Panc1 (cell line): ENCODE data around the gene COL11A1. TPM values are rescaled to one million over a fixed set of nuclear protein-coding genes. Genes with fewer than 3 reads are reported as not detected.
A peak's percentile ranks its signal among the peaks of the same experiment; 100 is the strongest.

ENCODE experiments used
- ATAC-seq: fragments of 200-7000 bp; cut with Tn5 transposase; 2 replicates; pipeline ENCODE4 v1.9.1; 2020; ENCODE audit warnings: mild to moderate bottlenecking, moderate library complexity
- Bru-seq: library from RNA; stranded (reverse); fragments of 400-500 nt; gene quantifications from one replicate; lab custom pipeline; 2021; lab: Mats Ljungman, UMichigan
- BruChase-seq, 2 experiments: library from RNA; stranded (reverse); fragments of 400-500 nt; gene quantifications; one replicate each; lab custom pipeline; 2021; lab: Mats Ljungman, UMichigan
- BruUV-seq: library from RNA; stranded (reverse); fragments of 400-500 nt; replicated peaks from 2 replicates; lab custom pipeline; 2021; lab: Mats Ljungman, UMichigan
- CTCF ChIA-PET: fragments of 300-600 bp; sonication (Branson Sonifier 250); formaldehyde crosslinking; loops from one replicate; lab custom pipeline; 2022; ENCODE audit warnings: antibody characterized with exemption; lab: Charles Lee
- POLR2A ChIA-PET: fragments of 300-600 bp; sonication (Branson Sonifier 250); formaldehyde crosslinking; loops from one replicate; lab custom pipeline; 2022; ENCODE audit warnings: antibody characterized with exemption; lab: Charles Lee
- DNase-seq: peaks from one replicate; pipeline ENCODE4 v3.0.0-alpha.2; 2010; ENCODE audit warnings: low read depth, low spot score
- H3K27ac ChIP-seq: 2 replicates; pipeline ENCODE4 v1.5.1; 2011; ENCODE audit warnings: mild to moderate bottlenecking, low read length, inconsistent platforms
- H3K27me3 ChIP-seq: fragments of 200-500 bp; sonication (Bioruptor generic); 2 replicates; pipeline ENCODE4 v1.6.0; 2014; ENCODE audit warnings: low read length, inconsistent platforms; ENCODE audit not compliant: control insufficient read depth, insufficient read depth
- H3K36me3 ChIP-seq: fragments of 200-500 bp; sonication (Bioruptor generic); 2 replicates; pipeline ENCODE4 v1.5.1; 2014; ENCODE audit warnings: inconsistent platforms, mild to moderate bottlenecking, low read length, moderate library complexity; ENCODE audit not compliant: control insufficient read depth, insufficient read depth
- H3K4me1 ChIP-seq: 2 replicates; pipeline ENCODE4 v1.5.1; 2011; ENCODE audit warnings: inconsistent platforms, mild to moderate bottlenecking, low read length, moderate library complexity; ENCODE audit not compliant: control insufficient read depth, insufficient read depth
- H3K4me3 ChIP-seq, 2 experiments: 2 replicates each; pipeline ENCODE4 v1.5.1; 2011 to 2012; ENCODE audit warnings: low read depth in 2 of 2, low read length in 2 of 2, mild to moderate bottlenecking in 2 of 2, inconsistent platforms in 1 of 2, moderate library complexity in 1 of 2
- H3K9me3 ChIP-seq: fragments of 200-500 bp; sonication (Bioruptor generic); 2 replicates; pipeline ENCODE4 v1.5.1; 2014; ENCODE audit warnings: low read depth, mild to moderate bottlenecking, inconsistent platforms, low read length, moderate library complexity; ENCODE audit not compliant: control insufficient read depth, insufficient read depth
- POLR2AphosphoS5 ChIP-seq: IDR thresholded peaks from 2 replicates; pipeline ENCODE4 v1.6.1; 2012; ENCODE audit warnings: mild to moderate bottlenecking, low read depth, low read length, moderate library complexity
- SIN3A ChIP-seq: IDR thresholded peaks from 2 replicates; pipeline ENCODE4 v1.6.1; 2012; ENCODE audit warnings: low read depth, mild to moderate bottlenecking, low read length, moderate library complexity, borderline replicate concordance; ENCODE audit not compliant: insufficient read depth
- TCF7L2 ChIP-seq: IDR thresholded peaks from 2 replicates; pipeline ENCODE4 v1.6.1; 2011; ENCODE audit warnings: mild to moderate bottlenecking, low read depth, low read length, inconsistent platforms
- in situ Hi-C: cut with HindIII; loops from 2 replicates; pipeline ENCODE4 v1.10.0; 2016; ENCODE audit warnings: low sequenced_read_pairs, low pct_unique_long_range_greater_than_20kb
- intact Hi-C: fragments of 100-400 bp; cut with micrococcal nuclease; formaldehyde crosslinking; loops from one replicate; pipeline ENCODE4 v1.10.0; 2022; ENCODE audit not compliant: unreplicated experiment
- long read RNA-seq: library from polyadenylated mRNA; unstranded; transcript quantifications from one replicate; pipeline ENCODE4 v2.0.0, GENCODE V29; 2021; ENCODE audit not compliant: unreplicated experiment
- polyA plus RNA-seq: library from polyadenylated mRNA; unstranded; fragments of >200 nt; gene quantifications from one replicate; pipeline ENCODE4 v1.2.1, GENCODE V29; 2012; ENCODE audit warnings: missing spikeins; ENCODE audit not compliant: insufficient read length
- total RNA-seq: library from RNA; stranded (reverse); gene quantifications from one replicate; pipeline ENCODE4 v1.2.1, GENCODE V29; 2021; ENCODE audit not compliant: unreplicated experiment
- TF ChIP-seq, protein P1 (sequence below), 2 experiments: IDR thresholded peaks; 2 replicates each; pipeline ENCODE4 v1.6.1; 2011 to 2012; ENCODE audit warnings: low read depth in 2 of 2, control low read depth in 1 of 2, low read length in 1 of 2, mild to moderate bottlenecking in 1 of 2, moderate library complexity in 1 of 2; ENCODE audit not compliant: insufficient read depth in 1 of 2
- TF ChIP-seq, protein P2 (sequence below): fragments of 450-650 bp; IDR thresholded peaks from 2 replicates; pipeline ENCODE4 v1.5.1; 2017; ENCODE audit warnings: mild to moderate bottlenecking

Gene COL11A1
- 106 TPM for total RNA-seq
- 64.0 TPM for polyA plus RNA-seq
- percentile 89 among the genes with signal in this experiment for Bru-seq, nascent RNA
- BruChase-seq, experiment 1, labeled RNA remaining after a 2-hour chase: percentile 76 among the genes with signal in this experiment
- BruChase-seq, experiment 2, labeled RNA remaining after a 6-hour chase: percentile 79 among the genes with signal in this experiment
- long read RNA-seq, full-length matches to known transcripts: 33 of 162 reads
- long read RNA-seq, partial matches to known transcripts: 100 of 162 reads
- long read RNA-seq, other reads (novel, unspliced or antisense): 29 of 162 reads

GRCh38 chr1:103108376-103109150 lies at the start of gene COL11A1:
Gene COL11A1 (minus strand): TSS chr1:103108522. CDS start chr1:103108178, 344 bp downstream.
- Histone ChIP-seq H3K36me3 (no peaks in the 10 kb centered on the region), H3K9me3 (no peaks in the 10 kb centered on the region), H3K4me3 (peak within 1 kb of the TSS; percentile 60 to 72), H3K27ac (peak within 1 kb of the TSS; percentile 83), H3K4me1 (no peaks in the 10 kb centered on the region), H3K27me3 (no peaks in the 10 kb centered on the region)
- in situ Hi-C loops: no loop called here
- POLR2A ChIA-PET: interaction anchor here (0.6 kb wide), 1 partner anchor 373 kb away, joined by 13 read pairs; no protein-coding TSS in a partner anchor
- CTCF ChIA-PET: no interaction called here
- TF ChIP-seq, protein P1, sequence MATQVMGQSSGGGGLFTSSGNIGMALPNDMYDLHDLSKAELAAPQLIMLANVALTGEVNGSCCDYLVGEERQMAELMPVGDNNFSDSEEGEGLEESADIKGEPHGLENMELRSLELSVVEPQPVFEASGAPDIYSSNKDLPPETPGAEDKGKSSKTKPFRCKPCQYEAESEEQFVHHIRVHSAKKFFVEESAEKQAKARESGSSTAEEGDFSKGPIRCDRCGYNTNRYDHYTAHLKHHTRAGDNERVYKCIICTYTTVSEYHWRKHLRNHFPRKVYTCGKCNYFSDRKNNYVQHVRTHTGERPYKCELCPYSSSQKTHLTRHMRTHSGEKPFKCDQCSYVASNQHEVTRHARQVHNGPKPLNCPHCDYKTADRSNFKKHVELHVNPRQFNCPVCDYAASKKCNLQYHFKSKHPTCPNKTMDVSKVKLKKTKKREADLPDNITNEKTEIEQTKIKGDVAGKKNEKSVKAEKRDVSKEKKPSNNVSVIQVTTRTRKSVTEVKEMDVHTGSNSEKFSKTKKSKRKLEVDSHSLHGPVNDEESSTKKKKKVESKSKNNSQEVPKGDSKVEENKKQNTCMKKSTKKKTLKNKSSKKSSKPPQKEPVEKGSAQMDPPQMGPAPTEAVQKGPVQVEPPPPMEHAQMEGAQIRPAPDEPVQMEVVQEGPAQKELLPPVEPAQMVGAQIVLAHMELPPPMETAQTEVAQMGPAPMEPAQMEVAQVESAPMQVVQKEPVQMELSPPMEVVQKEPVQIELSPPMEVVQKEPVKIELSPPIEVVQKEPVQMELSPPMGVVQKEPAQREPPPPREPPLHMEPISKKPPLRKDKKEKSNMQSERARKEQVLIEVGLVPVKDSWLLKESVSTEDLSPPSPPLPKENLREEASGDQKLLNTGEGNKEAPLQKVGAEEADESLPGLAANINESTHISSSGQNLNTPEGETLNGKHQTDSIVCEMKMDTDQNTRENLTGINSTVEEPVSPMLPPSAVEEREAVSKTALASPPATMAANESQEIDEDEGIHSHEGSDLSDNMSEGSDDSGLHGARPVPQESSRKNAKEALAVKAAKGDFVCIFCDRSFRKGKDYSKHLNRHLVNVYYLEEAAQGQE (IDR thresholded peaks at IDR 0.05; ENCODE audit: insufficient read depth in 1 of 2, low read depth in 2 of 2, low read length in 1 of 2): no peak
- TF ChIP-seq, protein P2, sequence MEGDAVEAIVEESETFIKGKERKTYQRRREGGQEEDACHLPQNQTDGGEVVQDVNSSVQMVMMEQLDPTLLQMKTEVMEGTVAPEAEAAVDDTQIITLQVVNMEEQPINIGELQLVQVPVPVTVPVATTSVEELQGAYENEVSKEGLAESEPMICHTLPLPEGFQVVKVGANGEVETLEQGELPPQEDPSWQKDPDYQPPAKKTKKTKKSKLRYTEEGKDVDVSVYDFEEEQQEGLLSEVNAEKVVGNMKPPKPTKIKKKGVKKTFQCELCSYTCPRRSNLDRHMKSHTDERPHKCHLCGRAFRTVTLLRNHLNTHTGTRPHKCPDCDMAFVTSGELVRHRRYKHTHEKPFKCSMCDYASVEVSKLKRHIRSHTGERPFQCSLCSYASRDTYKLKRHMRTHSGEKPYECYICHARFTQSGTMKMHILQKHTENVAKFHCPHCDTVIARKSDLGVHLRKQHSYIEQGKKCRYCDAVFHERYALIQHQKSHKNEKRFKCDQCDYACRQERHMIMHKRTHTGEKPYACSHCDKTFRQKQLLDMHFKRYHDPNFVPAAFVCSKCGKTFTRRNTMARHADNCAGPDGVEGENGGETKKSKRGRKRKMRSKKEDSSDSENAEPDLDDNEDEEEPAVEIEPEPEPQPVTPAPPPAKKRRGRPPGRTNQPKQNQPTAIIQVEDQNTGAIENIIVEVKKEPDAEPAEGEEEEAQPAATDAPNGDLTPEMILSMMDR: no peak
- no peak for TF ChIP-seq POLR2AphosphoS5
- no peak for TF ChIP-seq SIN3A
- no peak for TF ChIP-seq TCF7L2
- DNase-seq: no peak
- peak; percentile 80 for ATAC-seq
- no TSS peak for BruUV-seq
- intact Hi-C loops: no loop called here

DNA sequence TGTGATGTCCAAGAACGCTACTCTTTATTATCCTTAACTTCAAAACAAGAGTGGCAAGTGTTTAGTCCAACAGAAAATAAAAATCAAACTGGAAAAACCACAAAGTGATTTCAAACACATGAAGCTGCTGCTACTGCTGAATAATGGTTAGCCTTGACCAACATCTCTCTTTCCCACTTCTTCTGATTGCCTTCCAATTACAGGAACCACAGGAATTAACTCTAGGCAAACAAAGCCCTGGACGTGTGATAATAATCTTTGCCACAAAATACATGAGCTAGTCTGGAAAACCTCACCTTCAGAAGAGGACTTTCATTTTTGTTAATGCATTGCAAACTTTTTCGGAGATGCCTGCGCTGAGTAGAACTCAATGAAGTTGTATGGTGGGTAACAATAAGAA lies 48.6 kb upstream of the COL11A1 start:
- Histone ChIP-seq H3K9me3 (no peaks in the 10 kb centered on the region), H3K36me3 (no peaks in the 10 kb centered on the region), H3K4me1 (no peaks in the 10 kb centered on the region; the same call in 1 of the 2 replicates), H3K27ac (peak overlapping the region; percentile 59), H3K27me3 (no peaks in the 10 kb centered on the region), H3K4me3 (no peak overlapping the region)
- TF ChIP-seq TCF7L2 (peak; percentile 76), POLR2AphosphoS5 (0 out of 2 replicates have a peak, but pooled peaks have one; percentile 28)
- TF ChIP-seq, protein P2: no peak
- ATAC-seq: peak; percentile 88
- DNase-seq: no peak
- ChIA-PET POLR2A (no interaction called here), CTCF (interaction anchor here (0.6 kb wide), 1 partner anchor 299 kb away, joined by 5 read pairs; no protein-coding TSS in a partner anchor)
- BruUV-seq: no TSS peak
- in situ Hi-C loops: no loop called here
- intact Hi-C loops: no loop called here
